Left ventricle myocardium inferior (tissue), 1 donor: ENCODE results near the gene NTNG2. TPM values are rescaled to one million over a fixed set of nuclear protein-coding genes. Genes with fewer than 3 reads are reported as not detected.

ENCODE experiments used
- DNase-seq: peaks from one replicate; pipeline ENCODE4 v3.0.0-alpha.2; 2020
- H3K27ac ChIP-seq: fragments of 200-600 bp; replicated peaks from 2 replicates; pipeline ENCODE4 v1.8.0; 2021
- H3K27me3 ChIP-seq: fragments of 200-600 bp; 2 replicates; pipeline ENCODE4 v1.8.0; 2021; ENCODE audit warnings: low read depth
- H3K36me3 ChIP-seq: fragments of 200-600 bp; 2 replicates; pipeline ENCODE4 v1.8.0; 2021
- H3K4me1 ChIP-seq: fragments of 200-600 bp; 2 replicates; pipeline ENCODE4 v1.8.0; 2021
- H3K4me3 ChIP-seq: fragments of 200-600 bp; 2 replicates; pipeline ENCODE4 v1.8.0; 2021; ENCODE audit warnings: mild to moderate bottlenecking, moderate library complexity
- H3K9me3 ChIP-seq: fragments of 200-600 bp; replicated peaks from 2 replicates; pipeline ENCODE4 v1.8.0; 2021
- intact Hi-C: fragments of 100-400 bp; cut with micrococcal nuclease; formaldehyde crosslinking; loops from one replicate; pipeline ENCODE4 v1.11.0; 2022
- total RNA-seq: library from RNA; stranded (reverse); fragmentation: NEBNext Ultra II Directional; extraction: Animal tissue kit (Norgen Biotek cat#: 25700); gene quantifications from one replicate; pipeline ENCODE4 v1.2.1, GENCODE V29; 2021
- TF ChIP-seq, protein P1 (sequence below): fragments of 200-600 bp; IDR thresholded peaks from 2 replicates; pipeline ENCODE4 v1.8.0; 2021; ENCODE audit warnings: antibody characterized with exemption, mild to moderate bottlenecking, borderline replicate concordance
- donor health status: DM: no; HTN: yes; CAD: no; lungs with severe emphysema.

NTNG2 gene
- total RNA-seq, 1 donor from 2014 or later, result 1.9 TPM

DNA sequence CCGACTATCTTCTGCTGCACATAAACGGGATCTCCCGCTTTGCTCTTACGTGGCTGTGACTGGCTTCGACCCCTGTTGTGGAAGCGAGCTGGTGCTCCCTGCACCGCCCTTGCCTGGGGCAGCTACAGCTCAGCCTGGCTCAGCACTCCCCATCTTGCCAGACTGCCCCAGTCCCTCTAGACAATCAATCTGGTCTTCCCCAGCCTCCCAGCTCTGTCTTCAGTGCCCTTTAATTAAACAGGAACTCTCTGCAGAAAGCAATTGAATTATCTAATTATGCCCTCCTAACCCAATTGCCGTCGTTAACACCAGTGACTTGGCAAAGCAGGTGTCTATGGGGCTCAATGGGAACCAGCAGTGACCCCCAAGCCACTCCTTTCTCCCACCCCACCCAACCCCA, 18.9 kb upstream of the NTNG2 start:
- H3K36me3 ChIP-seq, result no peaks in the 10 kb centered on the region
- intact Hi-C loops, result no loop called here

DNA sequence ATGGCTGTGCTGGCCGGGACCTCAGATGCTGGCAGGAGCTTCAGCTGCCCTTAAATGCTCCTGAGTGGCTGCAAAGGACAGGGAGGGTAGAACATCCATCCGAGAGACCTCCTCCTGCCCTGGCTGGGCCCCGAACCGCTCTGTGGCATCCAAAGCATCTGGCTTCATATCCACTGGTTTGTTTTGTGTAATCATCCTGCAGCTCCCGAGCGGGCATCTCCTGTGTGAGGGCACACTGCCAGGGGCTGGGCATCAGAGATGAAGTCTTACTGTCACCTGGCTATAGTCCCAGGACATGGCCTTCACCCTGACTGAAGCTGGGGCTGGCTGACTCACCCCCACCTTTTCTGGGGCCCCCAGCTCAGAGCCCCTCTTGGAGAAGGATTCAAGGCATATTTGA, 18.5 kb upstream of the NTNG2 start:
- Histone ChIP-seq H3K36me3 (no peaks in the 10 kb centered on the region), H3K27ac (no peak overlapping the region), H3K4me3 (no peak overlapping the region), H3K27me3 (peaks cover 94% of the 10 kb centered on the region), H3K4me1 (peaks cover 11% of the 10 kb centered on the region), H3K9me3 (no peaks in the 10 kb centered on the region)
- DNase-seq, result no peak
- TF ChIP-seq, protein P1, sequence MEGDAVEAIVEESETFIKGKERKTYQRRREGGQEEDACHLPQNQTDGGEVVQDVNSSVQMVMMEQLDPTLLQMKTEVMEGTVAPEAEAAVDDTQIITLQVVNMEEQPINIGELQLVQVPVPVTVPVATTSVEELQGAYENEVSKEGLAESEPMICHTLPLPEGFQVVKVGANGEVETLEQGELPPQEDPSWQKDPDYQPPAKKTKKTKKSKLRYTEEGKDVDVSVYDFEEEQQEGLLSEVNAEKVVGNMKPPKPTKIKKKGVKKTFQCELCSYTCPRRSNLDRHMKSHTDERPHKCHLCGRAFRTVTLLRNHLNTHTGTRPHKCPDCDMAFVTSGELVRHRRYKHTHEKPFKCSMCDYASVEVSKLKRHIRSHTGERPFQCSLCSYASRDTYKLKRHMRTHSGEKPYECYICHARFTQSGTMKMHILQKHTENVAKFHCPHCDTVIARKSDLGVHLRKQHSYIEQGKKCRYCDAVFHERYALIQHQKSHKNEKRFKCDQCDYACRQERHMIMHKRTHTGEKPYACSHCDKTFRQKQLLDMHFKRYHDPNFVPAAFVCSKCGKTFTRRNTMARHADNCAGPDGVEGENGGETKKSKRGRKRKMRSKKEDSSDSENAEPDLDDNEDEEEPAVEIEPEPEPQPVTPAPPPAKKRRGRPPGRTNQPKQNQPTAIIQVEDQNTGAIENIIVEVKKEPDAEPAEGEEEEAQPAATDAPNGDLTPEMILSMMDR, result no peak
- intact Hi-C loops, result no loop called here

More for the DNA sequence above, 18.9 kb upstream of the NTNG2 start:
- no peak for DNase-seq
- TF ChIP-seq, protein P1, result no peak
- Histone ChIP-seq H3K9me3 (no peaks in the 10 kb centered on the region), H3K27me3 (peaks cover 94% of the 10 kb centered on the region), H3K4me1 (peaks cover 11% of the 10 kb centered on the region), H3K4me3 (no peak overlapping the region), H3K27ac (no peak overlapping the region)

DNA sequence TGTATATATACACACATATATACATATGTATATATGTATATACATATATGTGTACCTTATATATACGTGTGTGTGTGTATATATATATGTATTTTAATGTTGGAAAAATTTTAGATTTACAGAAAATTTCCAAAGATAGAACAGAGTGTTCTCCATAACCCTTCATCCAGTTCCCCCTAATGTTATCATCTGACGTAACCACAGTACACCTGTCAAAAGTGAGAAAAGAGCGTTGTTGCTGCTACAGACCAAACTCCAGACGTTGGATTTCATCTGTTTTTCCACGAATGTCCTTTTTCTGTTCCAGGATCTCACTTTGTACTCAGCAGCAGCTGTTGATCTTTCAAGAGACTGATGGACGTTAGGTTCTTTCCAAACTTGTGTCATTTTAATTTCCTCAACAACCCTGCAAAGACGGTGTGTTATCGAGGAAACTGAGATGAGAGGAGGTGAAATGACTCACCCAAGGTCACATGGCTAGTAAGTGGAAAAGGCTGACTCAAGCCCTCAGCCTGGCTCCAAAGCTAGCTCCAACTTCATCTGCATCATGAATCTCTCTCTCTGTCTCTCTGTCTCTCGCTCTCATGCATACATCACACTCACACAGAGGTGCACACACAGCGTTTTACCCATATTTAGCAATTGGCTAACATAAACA, 17.0 kb upstream of the NTNG2 start:
- no peak overlapping the region for H3K4me3 ChIP-seq
- intact Hi-C loops, result no loop called here
- no peaks in the 10 kb centered on the region for H3K9me3 ChIP-seq
- DNase-seq, result no peak
- H3K36me3 ChIP-seq, result no peaks in the 10 kb centered on the region
- peaks cover 94% of the 10 kb centered on the region for H3K27me3 ChIP-seq
- H3K4me1 ChIP-seq, result peaks cover 11% of the 10 kb centered on the region
- no peak overlapping the region for H3K27ac ChIP-seq
- TF ChIP-seq, protein P1, result no peak

DNA sequence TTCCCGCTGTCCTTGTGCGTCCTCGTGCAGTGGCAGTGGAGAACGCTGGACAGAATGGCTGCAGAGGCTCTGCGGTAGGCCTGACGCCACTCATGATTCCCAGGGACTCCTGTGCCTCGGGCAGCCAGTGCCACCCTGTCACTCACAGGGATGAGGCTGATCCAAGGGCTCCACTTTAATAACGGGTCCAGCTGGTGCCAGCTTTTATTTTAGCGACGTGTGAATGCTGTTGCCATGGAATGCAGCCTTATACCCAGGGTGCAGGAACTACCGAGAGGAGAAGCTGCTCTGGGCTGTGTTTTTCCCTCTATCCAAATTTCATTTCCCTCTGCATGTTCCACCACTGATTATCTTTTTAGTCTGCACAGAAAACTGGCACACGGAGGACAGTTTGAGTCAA, 15.8 kb upstream of the NTNG2 start:
- Histone ChIP-seq H3K4me1 (peaks cover 10% of the 10 kb centered on the region), H3K4me3 (no peak overlapping the region), H3K27ac (no peak overlapping the region), H3K27me3 (peaks cover 95% of the 10 kb centered on the region), H3K9me3 (no peaks in the 10 kb centered on the region), H3K36me3 (no peaks in the 10 kb centered on the region)
- no peak for DNase-seq
- TF ChIP-seq, protein P1, result no peak
- intact Hi-C loops, result no loop called here

DNA sequence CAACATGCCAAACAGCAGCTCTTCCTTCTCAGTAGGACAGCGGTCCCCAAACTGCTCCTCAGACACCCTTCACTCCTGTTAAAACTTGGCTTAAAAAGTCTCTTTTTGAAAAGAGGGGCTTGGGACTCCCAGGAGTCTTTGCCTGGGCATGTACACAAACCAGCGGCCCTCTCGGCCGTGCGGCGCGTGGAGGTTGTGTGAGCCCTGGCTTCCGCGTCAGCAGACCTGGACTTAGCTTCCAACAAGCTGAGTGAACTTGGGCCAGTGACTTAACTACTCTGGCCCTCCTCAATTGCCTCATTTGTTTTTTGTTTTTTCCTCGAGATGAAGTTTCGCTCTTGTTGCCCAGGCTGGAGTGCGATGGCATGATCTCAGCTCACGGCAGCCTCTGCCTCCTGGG, 15.3 kb upstream of the NTNG2 start:
- DNase-seq, result no peak
- intact Hi-C loops, result no loop called here
- Histone ChIP-seq H3K27ac (no peak overlapping the region), H3K4me3 (no peak overlapping the region), H3K27me3 (peaks cover 95% of the 10 kb centered on the region), H3K9me3 (no peaks in the 10 kb centered on the region), H3K4me1 (peaks cover 5% of the 10 kb centered on the region), H3K36me3 (no peaks in the 10 kb centered on the region)
- TF ChIP-seq, protein P1, result no peak
